Left renal cortex interstitium (tissue), 4 donors: ENCODE results near the gene RBKS. TPM values are rescaled to one million over a fixed set of nuclear protein-coding genes. Genes with fewer than 3 reads are reported as not detected.
"Not testable (repeated sequence)": the region's sequence is repeated elsewhere in the genome, so short reads cannot be mapped to it uniquely, and the experiment has no call there.

Experiments
- DNase-seq, 4 donors: peaks; one replicate each; pipeline ENCODE4 v3.0.0-alpha.2; 2013; ENCODE audit warnings: low read depth in 4 of 4, low spot score in 2 of 4, missing footprints in 1 of 4
- polyA plus RNA-seq, 4 donors: library from polyadenylated mRNA; unstranded; fragments of 120-200 nt; gene quantifications; one replicate each; pipeline ENCODE4 v1.2.1, GENCODE V29; 2013; ENCODE audit not compliant: insufficient read length in 4 of 4

The RBKS gene
- polyA plus RNA-seq, 4 donors = 7.7 to 9.5 (median 7.9) TPM

- no peak for DNase-seq
Observed at GRCh38 chr2:27875089-27875881, 14.9 kb downstream of the RBKS start.

- DNase-seq = no peak
Observed at GRCh38 chr2:27873091-27873490, 17.1 kb downstream of the RBKS start.

GRCh38 chr2:27871802-27872201, 18.4 kb downstream of the RBKS start:
- DNase-seq = no peak

- no peak for DNase-seq
Observed at GRCh38 chr2:27870724-27871123, 19.5 kb downstream of the RBKS start.

- no peak for DNase-seq
Observed at GRCh38 chr2:27869763-27870162, 20.4 kb downstream of the RBKS start.

GRCh38 chr2:27866237-27866636, 23.9 kb downstream of the RBKS start:
- no peak for DNase-seq

- not testable (repeated sequence) for DNase-seq
Observed at GRCh38 chr2:27863955-27864354, 26.2 kb downstream of the RBKS start.

GRCh38 chr2:27863146-27863545, 27.0 kb downstream of the RBKS start:
- no peak for DNase-seq

- no peak for DNase-seq
Observed at GRCh38 chr2:27860111-27860510, 30.1 kb downstream of the RBKS start.

- no peak for DNase-seq
Observed at GRCh38 chr2:27857417-27858172, 32.6 kb downstream of the RBKS start.

GRCh38 chr2:27856956-27857355, 33.2 kb downstream of the RBKS start:
- no peak for DNase-seq

- no peak for DNase-seq
Observed at GRCh38 chr2:27856386-27856785, 33.8 kb downstream of the RBKS start.

- DNase-seq = no peak
Observed at GRCh38 chr2:27855476-27855875, 34.7 kb downstream of the RBKS start.

GRCh38 chr2:27854229-27854862, 35.8 kb downstream of the RBKS start:
- no peak for DNase-seq

- no peak for DNase-seq
Observed at GRCh38 chr2:27852691-27853090, 37.5 kb downstream of the RBKS start.

- DNase-seq = no peak
Observed at GRCh38 chr2:27849558-27850205, 40.5 kb downstream of the RBKS start.

- no peak for DNase-seq
Observed at GRCh38 chr2:27847333-27847732, 42.9 kb downstream of the RBKS start.

GRCh38 chr2:27844821-27845255, 45.3 kb downstream of the RBKS start:
- DNase-seq = no peak

GRCh38 chr2:27843992-27844391, 46.2 kb downstream of the RBKS start:
- no peak for DNase-seq

GRCh38 chr2:27842894-27843293, 47.3 kb downstream of the RBKS start:
- DNase-seq = no peak

- DNase-seq = no peak
Observed at GRCh38 chr2:27839022-27839618, 51.1 kb downstream of the RBKS start.
